Measurements from ENCODE around the gene CCL3. TPM values are rescaled to one million over a fixed set of nuclear protein-coding genes. Genes with fewer than 3 reads are reported as not detected.
"Not testable (repeated sequence)": the region's sequence is repeated elsewhere in the genome, so short reads cannot be mapped to it uniquely, and the experiment has no call there.

CCL3 gene
- total RNA-seq, 4 donors from 2014 or later = 0.49 to 6.5 TPM; not detected in 2

GRCh38 chr17:36128411-36128978, 38.6 kb upstream of the CCL3 start:
- intact Hi-C loops (cut with DNase I; ENCODE audit: low total_unique reads) = no loop called here
- H3K4me3 ChIP-seq = no peak overlapping the region
- no peak for TF ChIP-seq CTCF (IDR thresholded peaks at IDR 0.05)
- TF ChIP-seq POLR2A (IDR thresholded peaks at IDR 0.05) = no peak
- no peaks in the 10 kb centered on the region for H3K36me3 ChIP-seq
- H3K27me3 ChIP-seq = no peaks in the 10 kb centered on the region
- H3K4me1 ChIP-seq = no peaks in the 10 kb centered on the region
- no peak overlapping the region for H3K27ac ChIP-seq
- DNase-seq = no peak
- no peaks in the 10 kb centered on the region for H3K9me3 ChIP-seq

- Histone ChIP-seq H3K27me3 (no peaks in the 10 kb centered on the region), H3K9me3 (no peaks in the 10 kb centered on the region), H3K4me1 (no peaks in the 10 kb centered on the region), H3K4me3 (no peak overlapping the region), H3K36me3 (no peaks in the 10 kb centered on the region), H3K27ac (no peak overlapping the region)
- no peak for TF ChIP-seq POLR2A (IDR thresholded peaks at IDR 0.05)
- TF ChIP-seq CTCF (IDR thresholded peaks at IDR 0.05) = no peak
- DNase-seq = no peak
- intact Hi-C loops (cut with DNase I; ENCODE audit: low total_unique reads) = no loop called here
Measured at GRCh38 chr17:36127911-36128310, 38.0 kb upstream of the CCL3 start.

GRCh38 chr17:36127199-36127893, 37.4 kb upstream of the CCL3 start:
- Histone ChIP-seq H3K36me3 (no peaks in the 10 kb centered on the region), H3K9me3 (no peaks in the 10 kb centered on the region), H3K27ac (no peak overlapping the region), H3K4me1 (no peaks in the 10 kb centered on the region), H3K4me3 (no peak overlapping the region), H3K27me3 (no peaks in the 10 kb centered on the region)
- TF ChIP-seq CTCF (IDR thresholded peaks at IDR 0.05) (no peak), POLR2A (IDR thresholded peaks at IDR 0.05) (no peak)
- DNase-seq = no peak
- intact Hi-C loops (cut with DNase I; ENCODE audit: low total_unique reads) = no loop called here

- Histone ChIP-seq H3K36me3 (no peaks in the 10 kb centered on the region), H3K27me3 (no peaks in the 10 kb centered on the region), H3K4me3 (no peak overlapping the region), H3K27ac (no peak overlapping the region), H3K9me3 (no peaks in the 10 kb centered on the region), H3K4me1 (no peaks in the 10 kb centered on the region)
- TF ChIP-seq CTCF (IDR thresholded peaks at IDR 0.05) (no peak), POLR2A (IDR thresholded peaks at IDR 0.05) (no peak)
- no peak for DNase-seq
- intact Hi-C loops (cut with DNase I; ENCODE audit: low total_unique reads) = no loop called here
Measured at GRCh38 chr17:36124879-36125824, 35.2 kb upstream of the CCL3 start.

GRCh38 chr17:36123431-36123830, 33.5 kb upstream of the CCL3 start:
- no peak for DNase-seq
- TF ChIP-seq POLR2A (IDR thresholded peaks at IDR 0.05) = no peak
- no peak for TF ChIP-seq CTCF (IDR thresholded peaks at IDR 0.05)
- Histone ChIP-seq H3K4me3 (no peak overlapping the region), H3K4me1 (no peaks in the 10 kb centered on the region), H3K36me3 (no peaks in the 10 kb centered on the region), H3K9me3 (no peaks in the 10 kb centered on the region), H3K27me3 (no peaks in the 10 kb centered on the region), H3K27ac (no peak overlapping the region)
- intact Hi-C loops (cut with DNase I; ENCODE audit: low total_unique reads) = no loop called here

- H3K4me3 ChIP-seq; DNase-seq; H3K36me3 ChIP-seq; H3K27me3 ChIP-seq; H3K4me1 ChIP-seq; intact Hi-C loops (cut with DNase I; ENCODE audit: low total_unique reads); H3K9me3 ChIP-seq; H3K27ac ChIP-seq: not testable (repeated sequence)
Measured at GRCh38 chr17:36121099-36121498, 31.2 kb upstream of the CCL3 start.

All from uterus (tissue), 4 donors.